H1 (cell line): ENCODE results near the gene RASSF3. TPM values are rescaled to one million over a fixed set of nuclear protein-coding genes. Genes with fewer than 3 reads are reported as not detected.

Experiments
- ASH2L ChIP-seq: fragments of 200-600, 300-600 bp; sonication (generic); IDR thresholded peaks from one replicate; pipeline ENCODE4 v1.7.1; 2017; ENCODE audit warnings: low read length
- BRCA1 ChIP-seq: IDR thresholded peaks from 2 replicates; pipeline ENCODE4 v1.6.1; 2012; ENCODE audit warnings: low read depth, low read length, improper control_type of control experiment
- CBX8 ChIP-seq: fragments of 300-800, 300-1000 bp; sonication (generic); IDR thresholded peaks from 2 replicates; pipeline ENCODE4 v1.7.1; 2016; ENCODE audit warnings: low read depth, low read length, borderline replicate concordance
- EGR1 ChIP-seq: IDR thresholded peaks from 2 replicates; pipeline ENCODE4 v1.6.1; 2011; ENCODE audit warnings: low read depth, low read length, borderline replicate concordance
- HDAC2 ChIP-seq, 2 experiments: fragments of 300-600 bp in 1 of 2; sonication (generic) in 1 of 2; IDR thresholded peaks; 2 replicates each; pipeline ENCODE4 v1.6.1; 2011 to 2012; ENCODE audit warnings: low read depth in 2 of 2, low read length in 2 of 2, mild to moderate bottlenecking in 2 of 2, moderate library complexity in 2 of 2, borderline replicate concordance in 1 of 2, inconsistent platforms in 1 of 2
- POLR2A ChIP-seq, 2 experiments: IDR thresholded peaks; 1 replicate in 1 of 2; 2 replicates in 1 of 2; pipeline ENCODE4 v1.6.1; 2011; ENCODE audit warnings: low read depth in 2 of 2, low read length in 2 of 2, mild to moderate bottlenecking in 2 of 2; ENCODE audit errors: control extremely low read depth in 1 of 2
- POLR2AphosphoS5 ChIP-seq: IDR thresholded peaks from 2 replicates; pipeline ENCODE4 v1.6.1; 2011; ENCODE audit warnings: low read depth, low read length
- RXRA ChIP-seq: IDR thresholded peaks from 2 replicates; pipeline ENCODE4 v1.6.1; 2011; ENCODE audit warnings: low read depth, mild to moderate bottlenecking, low read length, moderate library complexity; ENCODE audit not compliant: insufficient read depth
- SIRT6 ChIP-seq: IDR thresholded peaks from one replicate; pipeline ENCODE4 v1.7.1; 2012; ENCODE audit warnings: low read length, inconsistent platforms
- polyA plus RNA-seq, 7 experiments: library from polyadenylated mRNA; depleted of rRNA in 3 of 7; stranded (reverse) in 5 of 7; unstranded in 2 of 7; fragments of >200 nt in 5 of 7; fragments of 200-250 nt in 2 of 7; gene quantifications; 1 replicate in 5 of 7; 2 replicates in 1 of 7; 4 replicates in 1 of 7; pipeline versions ENCODE4 v1.2.1 to v1.2.3, GENCODE V29; 2011 to 2013; ENCODE audit warnings: missing spikeins in 2 of 7, mixed read lengths in 2 of 7
- total RNA-seq: library from RNA; stranded (reverse); fragmentation: NEBNext Ultra II Directional; extraction: Animal tissue kit (Norgen Biotek cat#: 25700); gene quantifications from 2 replicates; pipeline ENCODE4 v1.2.1, GENCODE V29; 2021
- TF ChIP-seq, protein P1 (sequence below): fragments of 300-600 bp; sonication (generic); IDR thresholded peaks from 2 replicates; pipeline ENCODE4 v1.7.1; 2012; ENCODE audit warnings: low read length, moderate library complexity, mild to moderate bottlenecking, inconsistent platforms; ENCODE audit not compliant: insufficient replicate concordance
- TF ChIP-seq, protein P2 (sequence below): IDR thresholded peaks from 2 replicates; pipeline ENCODE4 v1.6.1; 2011; ENCODE audit warnings: low read length, improper control_type of control experiment

The RASSF3 gene
- total and polyA plus RNA-seq, 2 of the 8 experiments (the other 6 are each of a cell fraction or from before 2014, with no cell fraction given): 19.1 to 64.3 TPM

DNA sequence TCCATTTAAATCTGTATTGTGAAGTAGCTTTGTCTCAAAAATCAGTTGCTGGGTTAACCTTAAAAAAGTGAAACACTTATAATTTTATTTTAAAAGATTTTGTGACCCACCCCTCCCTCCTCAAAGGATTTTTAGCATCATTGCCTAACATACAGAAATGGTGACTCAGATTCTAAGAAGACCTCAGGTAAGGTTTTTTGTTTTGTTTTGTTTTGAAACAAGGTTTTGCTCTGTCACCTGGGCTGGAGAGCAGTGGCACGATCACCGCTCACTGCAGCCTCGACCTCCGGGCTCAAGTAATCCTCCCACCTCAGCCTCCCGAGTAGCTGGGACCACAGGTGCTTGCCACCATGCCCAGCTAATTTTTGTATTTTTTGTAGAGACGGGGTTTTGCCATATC lies 74.8 kb downstream of the RASSF3 start (continued):
- TF ChIP-seq, protein P1, sequence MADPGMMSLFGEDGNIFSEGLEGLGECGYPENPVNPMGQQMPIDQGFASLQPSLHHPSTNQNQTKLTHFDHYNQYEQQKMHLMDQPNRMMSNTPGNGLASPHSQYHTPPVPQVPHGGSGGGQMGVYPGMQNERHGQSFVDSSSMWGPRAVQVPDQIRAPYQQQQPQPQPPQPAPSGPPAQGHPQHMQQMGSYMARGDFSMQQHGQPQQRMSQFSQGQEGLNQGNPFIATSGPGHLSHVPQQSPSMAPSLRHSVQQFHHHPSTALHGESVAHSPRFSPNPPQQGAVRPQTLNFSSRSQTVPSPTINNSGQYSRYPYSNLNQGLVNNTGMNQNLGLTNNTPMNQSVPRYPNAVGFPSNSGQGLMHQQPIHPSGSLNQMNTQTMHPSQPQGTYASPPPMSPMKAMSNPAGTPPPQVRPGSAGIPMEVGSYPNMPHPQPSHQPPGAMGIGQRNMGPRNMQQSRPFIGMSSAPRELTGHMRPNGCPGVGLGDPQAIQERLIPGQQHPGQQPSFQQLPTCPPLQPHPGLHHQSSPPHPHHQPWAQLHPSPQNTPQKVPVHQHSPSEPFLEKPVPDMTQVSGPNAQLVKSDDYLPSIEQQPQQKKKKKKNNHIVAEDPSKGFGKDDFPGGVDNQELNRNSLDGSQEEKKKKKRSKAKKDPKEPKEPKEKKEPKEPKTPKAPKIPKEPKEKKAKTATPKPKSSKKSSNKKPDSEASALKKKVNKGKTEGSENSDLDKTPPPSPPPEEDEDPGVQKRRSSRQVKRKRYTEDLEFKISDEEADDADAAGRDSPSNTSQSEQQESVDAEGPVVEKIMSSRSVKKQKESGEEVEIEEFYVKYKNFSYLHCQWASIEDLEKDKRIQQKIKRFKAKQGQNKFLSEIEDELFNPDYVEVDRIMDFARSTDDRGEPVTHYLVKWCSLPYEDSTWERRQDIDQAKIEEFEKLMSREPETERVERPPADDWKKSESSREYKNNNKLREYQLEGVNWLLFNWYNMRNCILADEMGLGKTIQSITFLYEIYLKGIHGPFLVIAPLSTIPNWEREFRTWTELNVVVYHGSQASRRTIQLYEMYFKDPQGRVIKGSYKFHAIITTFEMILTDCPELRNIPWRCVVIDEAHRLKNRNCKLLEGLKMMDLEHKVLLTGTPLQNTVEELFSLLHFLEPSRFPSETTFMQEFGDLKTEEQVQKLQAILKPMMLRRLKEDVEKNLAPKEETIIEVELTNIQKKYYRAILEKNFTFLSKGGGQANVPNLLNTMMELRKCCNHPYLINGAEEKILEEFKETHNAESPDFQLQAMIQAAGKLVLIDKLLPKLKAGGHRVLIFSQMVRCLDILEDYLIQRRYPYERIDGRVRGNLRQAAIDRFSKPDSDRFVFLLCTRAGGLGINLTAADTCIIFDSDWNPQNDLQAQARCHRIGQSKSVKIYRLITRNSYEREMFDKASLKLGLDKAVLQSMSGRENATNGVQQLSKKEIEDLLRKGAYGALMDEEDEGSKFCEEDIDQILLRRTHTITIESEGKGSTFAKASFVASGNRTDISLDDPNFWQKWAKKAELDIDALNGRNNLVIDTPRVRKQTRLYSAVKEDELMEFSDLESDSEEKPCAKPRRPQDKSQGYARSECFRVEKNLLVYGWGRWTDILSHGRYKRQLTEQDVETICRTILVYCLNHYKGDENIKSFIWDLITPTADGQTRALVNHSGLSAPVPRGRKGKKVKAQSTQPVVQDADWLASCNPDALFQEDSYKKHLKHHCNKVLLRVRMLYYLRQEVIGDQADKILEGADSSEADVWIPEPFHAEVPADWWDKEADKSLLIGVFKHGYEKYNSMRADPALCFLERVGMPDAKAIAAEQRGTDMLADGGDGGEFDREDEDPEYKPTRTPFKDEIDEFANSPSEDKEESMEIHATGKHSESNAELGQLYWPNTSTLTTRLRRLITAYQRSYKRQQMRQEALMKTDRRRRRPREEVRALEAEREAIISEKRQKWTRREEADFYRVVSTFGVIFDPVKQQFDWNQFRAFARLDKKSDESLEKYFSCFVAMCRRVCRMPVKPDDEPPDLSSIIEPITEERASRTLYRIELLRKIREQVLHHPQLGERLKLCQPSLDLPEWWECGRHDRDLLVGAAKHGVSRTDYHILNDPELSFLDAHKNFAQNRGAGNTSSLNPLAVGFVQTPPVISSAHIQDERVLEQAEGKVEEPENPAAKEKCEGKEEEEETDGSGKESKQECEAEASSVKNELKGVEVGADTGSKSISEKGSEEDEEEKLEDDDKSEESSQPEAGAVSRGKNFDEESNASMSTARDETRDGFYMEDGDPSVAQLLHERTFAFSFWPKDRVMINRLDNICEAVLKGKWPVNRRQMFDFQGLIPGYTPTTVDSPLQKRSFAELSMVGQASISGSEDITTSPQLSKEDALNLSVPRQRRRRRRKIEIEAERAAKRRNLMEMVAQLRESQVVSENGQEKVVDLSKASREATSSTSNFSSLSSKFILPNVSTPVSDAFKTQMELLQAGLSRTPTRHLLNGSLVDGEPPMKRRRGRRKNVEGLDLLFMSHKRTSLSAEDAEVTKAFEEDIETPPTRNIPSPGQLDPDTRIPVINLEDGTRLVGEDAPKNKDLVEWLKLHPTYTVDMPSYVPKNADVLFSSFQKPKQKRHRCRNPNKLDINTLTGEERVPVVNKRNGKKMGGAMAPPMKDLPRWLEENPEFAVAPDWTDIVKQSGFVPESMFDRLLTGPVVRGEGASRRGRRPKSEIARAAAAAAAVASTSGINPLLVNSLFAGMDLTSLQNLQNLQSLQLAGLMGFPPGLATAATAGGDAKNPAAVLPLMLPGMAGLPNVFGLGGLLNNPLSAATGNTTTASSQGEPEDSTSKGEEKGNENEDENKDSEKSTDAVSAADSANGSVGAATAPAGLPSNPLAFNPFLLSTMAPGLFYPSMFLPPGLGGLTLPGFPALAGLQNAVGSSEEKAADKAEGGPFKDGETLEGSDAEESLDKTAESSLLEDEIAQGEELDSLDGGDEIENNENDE: no peak
- no peak for TF ChIP-seq RXRA
- TF ChIP-seq, protein P2, sequence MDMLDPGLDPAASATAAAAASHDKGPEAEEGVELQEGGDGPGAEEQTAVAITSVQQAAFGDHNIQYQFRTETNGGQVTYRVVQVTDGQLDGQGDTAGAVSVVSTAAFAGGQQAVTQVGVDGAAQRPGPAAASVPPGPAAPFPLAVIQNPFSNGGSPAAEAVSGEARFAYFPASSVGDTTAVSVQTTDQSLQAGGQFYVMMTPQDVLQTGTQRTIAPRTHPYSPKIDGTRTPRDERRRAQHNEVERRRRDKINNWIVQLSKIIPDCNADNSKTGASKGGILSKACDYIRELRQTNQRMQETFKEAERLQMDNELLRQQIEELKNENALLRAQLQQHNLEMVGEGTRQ: no peak
- TF ChIP-seq SIRT6: no peak
- TF ChIP-seq POLR2AphosphoS5: no peak
- no peak for TF ChIP-seq ASH2L
- no peak for TF ChIP-seq BRCA1
- no peak for TF ChIP-seq EGR1
- TF ChIP-seq HDAC2 (IDR thresholded peaks at IDR 0.05; ENCODE audit: borderline replicate concordance in 1 of 2, low read depth in 2 of 2, low read length in 2 of 2): no peak
- no peak for TF ChIP-seq CBX8
- TF ChIP-seq POLR2A (IDR thresholded peaks at IDR 0.05; ENCODE audit: control extremely low read depth in 1 of 2, low read depth in 2 of 2, low read length in 2 of 2): no peak
